ENCODE results near the gene FAM240B.

FAM240B gene

GRCh38 chr9:38670542-38671371, 49.2 kb downstream of the FAM240B start:
- DNase-seq (ENCODE audit: low read depth, low spot score) = no peak

- no peak for DNase-seq (ENCODE audit: low read depth, low spot score)
Observed at GRCh38 chr9:38668791-38669466, 51.0 kb downstream of the FAM240B start.

- DNase-seq (ENCODE audit: low read depth, low spot score) = peak; percentile 58
Observed at GRCh38 chr9:38662763-38663593, 57.0 kb downstream of the FAM240B start.

- no peak for DNase-seq (ENCODE audit: low read depth, low spot score)
Observed at GRCh38 chr9:38659538-38659937, 60.4 kb downstream of the FAM240B start.

GRCh38 chr9:38656896-38657295, 63.0 kb downstream of the FAM240B start:
- no peak for DNase-seq (ENCODE audit: low read depth, low spot score)

- no peak for DNase-seq (ENCODE audit: low read depth, low spot score)
Observed at GRCh38 chr9:38652486-38652885, 67.4 kb downstream of the FAM240B start.

- DNase-seq (ENCODE audit: low read depth, low spot score) = no peak
Observed at GRCh38 chr9:38652044-38652443, 67.9 kb downstream of the FAM240B start.

GRCh38 chr9:38651400-38652042, 68.4 kb downstream of the FAM240B start:
- no peak for DNase-seq (ENCODE audit: low read depth, low spot score)

GRCh38 chr9:38650564-38650963, 69.4 kb downstream of the FAM240B start:
- DNase-seq (ENCODE audit: low read depth, low spot score) = no peak

GRCh38 chr9:38649731-38650363, 70.1 kb downstream of the FAM240B start:
- DNase-seq (ENCODE audit: low read depth, low spot score) = no peak

- DNase-seq (ENCODE audit: low read depth, low spot score) = no peak
Observed at GRCh38 chr9:38644601-38645000, 75.3 kb downstream of the FAM240B start.
